Spleen (tissue), 11 donors: ENCODE data around the gene CD53. TPM values are rescaled to one million over a fixed set of nuclear protein-coding genes. Genes with fewer than 3 reads are reported as not detected.

ENCODE experiments used
- DNase-seq: peaks from one replicate; pipeline ENCODE4 v3.0.0-alpha.2; 2020
- H3K27ac ChIP-seq, 8 donors: fragments of 200-600 bp; sonication (generic) in 7 of 8; 1 replicate in 4 of 8; 2 replicates in 4 of 8; pipeline versions ENCODE4 v1.5.0 to v1.8.0; 2016 to 2021; ENCODE audit warnings: inconsistent platforms in 4 of 8, mild to moderate bottlenecking in 4 of 8, moderate library complexity in 1 of 8
- H3K27me3 ChIP-seq, 7 donors: fragments of 200-600 bp; sonication (generic) in 6 of 7; replicated peaks in 1 of 7; 1 replicate in 4 of 7; 2 replicates in 3 of 7; pipeline versions ENCODE4 v1.5.0 to v1.8.0; 2016 to 2021; ENCODE audit warnings: inconsistent platforms in 3 of 7, mild to moderate bottlenecking in 1 of 7
- H3K36me3 ChIP-seq, 6 donors: fragments of 200-600 bp; sonication (generic) in 5 of 6; 1 replicate in 4 of 6; 2 replicates in 2 of 6; pipeline versions ENCODE4 v1.5.0 to v1.8.0; 2016 to 2021; ENCODE audit warnings: inconsistent platforms in 2 of 6
- H3K4me1 ChIP-seq, 6 donors: fragments of 200-600 bp; sonication (generic) in 5 of 6; 1 replicate in 3 of 6; 2 replicates in 3 of 6; pipeline versions ENCODE4 v1.5.0 to v1.8.0; 2016 to 2021; ENCODE audit warnings: inconsistent platforms in 3 of 6
- H3K4me3 ChIP-seq, 8 donors: fragments of 200-600 bp; sonication (generic) in 7 of 8; 1 replicate in 4 of 8; 2 replicates in 4 of 8; pipeline versions ENCODE4 v1.5.0 to v1.8.0; 2016 to 2021; ENCODE audit warnings: inconsistent platforms in 4 of 8, mild to moderate bottlenecking in 4 of 8, moderate library complexity in 2 of 8
- H3K9me3 ChIP-seq, 8 donors: fragments of 200-600 bp; sonication (generic) in 7 of 8; 1 replicate in 4 of 8; 2 replicates in 4 of 8; pipeline versions ENCODE4 v1.5.0 to v1.8.0; 2016 to 2021; ENCODE audit warnings: inconsistent platforms in 4 of 8
- CTCF ChIP-seq, 11 experiments: fragments of 200-600 bp in 7 of 11; fragments of 450-650 bp in 4 of 11; sonication (generic) in 4 of 11; IDR thresholded peaks in 8 of 11; conservative IDR thresholded peaks in 3 of 11; 1 replicate in 7 of 11; 2 replicates in 4 of 11; pipeline versions ENCODE4 v1.4.0 to v1.8.0; 2016 to 2021; ENCODE audit warnings: antibody characterized with exemption in 11 of 11, inconsistent platforms in 4 of 11, mild to moderate bottlenecking in 1 of 11
- POLR2A ChIP-seq, 3 donors: fragments of 450-650 bp; IDR thresholded peaks; one replicate each; pipeline ENCODE4 v1.5.1; 2017; ENCODE audit warnings: antibody characterized with exemption in 3 of 3, mild to moderate bottlenecking in 1 of 3
- POLR2AphosphoS5 ChIP-seq, 3 donors: sonication (generic); formaldehyde crosslinking; IDR thresholded peaks; one replicate each; pipeline ENCODE4 v1.5.1; 2017; ENCODE audit warnings: antibody characterized with exemption in 3 of 3
- WGBS, 5 donors: extraction: QIAGEN DNeasy Blood & Tissue Kit in 3 of 5; methylation state at CpG; one replicate each; pipeline versions ENCODE4 v1.1.5 to v1.1.7; 2013 to 2018; 5-methylcytosine and 5-hydroxymethylcytosine counted together
- intact Hi-C: fragments of 100-400 bp; cut with DNase I; formaldehyde crosslinking; loops from one replicate; pipeline ENCODE4 v1.15.0; 2023; ENCODE audit warnings: low total_unique reads
- polyA plus RNA-seq, 3 donors: library from polyadenylated mRNA; stranded (reverse); fragments of 200-250 nt; gene quantifications; one replicate each; pipeline ENCODE4 v1.2.1, GENCODE V29; 2013
- total RNA-seq, 7 donors: library from RNA; depleted of rRNA in 3 of 7; stranded (reverse); fragments of >200 nt in 3 of 7; fragmentation: NEBNext Ultra II Directional in 4 of 7; extraction: Animal tissue kit (Norgen Biotek cat#: 25700) in 4 of 7; gene quantifications; one replicate each; pipeline versions ENCODE4 v1.1.0 to v1.2.1, GENCODE V29; 2016 to 2021
- donor health status: healthy with polysubstance abuse.
- donor health status: DM: no; HTN: no; CAD: no; lungs with moderate emphysema.
- donor health status: DM: no; HTN: no; CAD: no.
- donor health status: Bipolar disorder and iron deficiency.
- donor health status: healthy.
- donor health status: DM: no; HTN: no; CAD: no.
- donor health status: DM: yes; HTN: yes; CAD: no.

The CD53 gene
- total and polyA plus RNA-seq, 10 donors = 352 to 651 (median 462) TPM

DNA sequence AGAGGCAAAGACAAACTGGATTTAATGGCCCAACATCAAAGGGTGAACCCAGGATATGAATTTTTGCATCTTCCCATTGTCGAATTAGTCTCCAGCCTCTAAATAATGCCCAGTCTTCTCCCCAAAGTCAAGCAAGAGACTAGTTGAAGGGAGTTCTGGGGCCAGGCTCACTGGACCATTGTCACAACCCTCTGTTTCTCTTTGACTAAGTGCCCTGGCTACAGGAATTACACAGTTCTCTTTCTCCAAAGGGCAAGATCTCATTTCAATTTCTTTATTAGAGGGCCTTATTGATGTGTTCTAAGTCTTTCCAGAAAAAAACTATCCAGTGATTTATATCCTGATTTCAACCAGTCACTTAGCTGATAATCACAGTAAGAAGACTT is 26.5 kb downstream of the CD53 start:
- TF ChIP-seq POLR2A (IDR thresholded peaks at IDR 0.05) (no peak), CTCF (IDR thresholded peaks at IDR 0.05 in 8 of 11, conservative IDR thresholded peaks at IDR 0.05 in 3 of 11) (no peak), POLR2AphosphoS5 (IDR thresholded peaks at IDR 0.05) (no peak)

DNA sequence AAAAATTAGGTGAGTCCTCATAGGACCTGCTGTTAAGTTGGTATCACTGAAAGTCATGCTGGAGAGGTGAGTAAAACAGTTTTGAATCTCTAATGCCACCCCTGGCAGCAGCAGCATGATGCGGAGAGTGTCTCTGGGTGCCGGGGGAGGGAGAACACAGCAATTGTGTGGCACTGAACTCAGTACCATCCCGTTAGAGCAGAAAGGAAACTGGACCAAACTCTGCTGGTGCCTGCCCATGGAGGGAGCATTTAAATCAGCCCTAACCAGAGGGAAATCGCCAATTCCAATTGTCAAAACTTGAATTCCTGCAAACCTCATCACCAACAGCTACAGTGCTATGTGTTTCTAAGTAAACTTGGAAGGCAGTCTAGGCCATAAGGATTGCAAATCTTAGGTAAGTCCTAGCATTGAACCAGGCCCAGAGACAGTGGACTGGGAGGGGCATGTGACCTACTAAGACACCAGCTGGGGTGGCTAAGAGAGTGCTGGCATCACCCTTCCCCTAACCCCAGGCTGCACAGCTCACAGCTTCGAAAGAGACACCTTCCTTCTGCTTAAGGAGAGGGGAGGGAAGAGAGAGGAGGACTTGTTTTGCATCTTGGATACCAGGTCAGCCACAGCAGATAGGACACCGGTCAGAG is 30.0 kb downstream of the CD53 start:
- 77 to 90% (median 88%) methylated on average over 6 of the region's 6 CpGs for WGBS, 5 donors
- H3K27me3 ChIP-seq = no peaks in the 10 kb centered on the region
- H3K36me3 ChIP-seq = peaks cover 0 to 51% (median 24%) of the 10 kb centered on the region in 6 donors
- DNase-seq = no peak
- H3K9me3 ChIP-seq = peaks cover 0 to 15% (median 0%) of the 10 kb centered on the region in 8 donors
- H3K4me1 ChIP-seq = peaks cover 0 to 10% (median 0%) of the 10 kb centered on the region in 6 donors
- no peak overlapping the region for H3K4me3 ChIP-seq
- TF ChIP-seq POLR2AphosphoS5 (IDR thresholded peaks at IDR 0.05) (peak in 1 of 3 donors; percentile 67), CTCF (IDR thresholded peaks at IDR 0.05 in 8 of 11, conservative IDR thresholded peaks at IDR 0.05 in 3 of 11) (no peak), POLR2A (IDR thresholded peaks at IDR 0.05) (no peak)
- H3K27ac ChIP-seq = peak overlapping the region in 1 of 8 donors; percentile 51
- intact Hi-C loops = no loop called here

More for the DNA sequence above, 26.5 kb downstream of the CD53 start:
- no peaks in the 10 kb centered on the region for H3K9me3 ChIP-seq
- peaks cover 0 to 45% (median 16%) of the 10 kb centered on the region in 6 donors for H3K4me1 ChIP-seq
- intact Hi-C loops = no loop called here
- H3K36me3 ChIP-seq = peaks cover 0 to 86% (median 52%) of the 10 kb centered on the region in 6 donors
- no peaks in the 10 kb centered on the region for H3K27me3 ChIP-seq
- H3K4me3 ChIP-seq = no peak overlapping the region
- DNase-seq = no peak
- WGBS, 5 donors = 75 to 87% (median 84%) methylated on average over 1 of the region's 1 CpG
- H3K27ac ChIP-seq = no peak overlapping the region

DNA sequence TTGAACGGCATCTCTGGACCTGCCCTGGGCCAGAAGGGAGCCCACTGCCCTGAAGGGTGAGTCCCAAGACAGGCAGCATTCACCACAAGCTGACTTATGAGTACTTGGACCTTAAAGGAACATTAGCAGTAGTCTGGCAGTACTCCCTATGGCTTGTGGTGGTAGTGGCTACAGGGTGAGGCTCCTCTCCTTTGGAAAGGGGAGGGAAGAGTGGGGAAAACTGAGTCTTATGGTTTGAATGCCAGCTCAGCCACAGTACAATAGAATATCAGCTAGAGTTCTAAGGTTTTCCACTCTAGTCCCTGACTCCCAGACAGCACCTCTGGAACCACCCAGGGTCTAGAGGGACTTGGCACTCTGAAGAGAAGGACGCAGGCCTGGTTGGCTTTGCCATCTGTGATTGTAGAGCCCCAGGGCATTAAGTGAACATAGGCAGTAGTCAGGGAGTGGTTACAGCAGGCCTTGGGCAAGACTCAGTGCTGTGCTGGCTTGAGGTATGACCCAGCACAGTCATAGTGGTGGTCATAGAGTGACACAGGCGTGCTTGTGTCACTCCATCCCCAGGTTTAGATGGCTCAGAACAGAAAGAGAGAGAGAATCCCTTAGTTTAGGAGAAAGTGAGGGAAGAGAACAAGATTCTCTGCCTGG is 31.0 kb downstream of the CD53 start:
- WGBS, 5 donors = 81 to 95% (median 88%) methylated on average over 2 to 3 of the region's 3 CpGs
- intact Hi-C loops = no loop called here

More for the DNA sequence above, 31.0 kb downstream of the CD53 start:
- Histone ChIP-seq H3K9me3 (peaks cover 0 to 18% (median 0%) of the 10 kb centered on the region in 8 donors), H3K4me3 (no peak overlapping the region), H3K27me3 (no peaks in the 10 kb centered on the region), H3K36me3 (peaks cover 0 to 41% (median 14%) of the 10 kb centered on the region in 6 donors), H3K27ac (peak overlapping the region in 1 of 8 donors; percentile 51), H3K4me1 (peaks cover 0 to 1% (median 0%) of the 10 kb centered on the region in 6 donors)
- DNase-seq = no peak
- TF ChIP-seq CTCF (IDR thresholded peaks at IDR 0.05 in 8 of 11, conservative IDR thresholded peaks at IDR 0.05 in 3 of 11) (no peak), POLR2AphosphoS5 (IDR thresholded peaks at IDR 0.05) (peak; percentile 14 to 76 (median 20)), POLR2A (IDR thresholded peaks at IDR 0.05) (no peak)
